Measurements from ENCODE around the gene PRUNE2. TPM values are rescaled to one million over a fixed set of nuclear protein-coding genes. Genes with fewer than 3 reads are reported as not detected.

PRUNE2 gene
- total and polyA plus RNA-seq, 2 of the 8 experiments (the other 6 are each of a cell fraction or from before 2014, with no cell fraction given), result 5.5 to 13.3 TPM

- Histone ChIP-seq H2BK12ac (ENCODE audit: low read depth, low read length) (no peak overlapping the region), H2BK20ac (ENCODE audit: low read length) (no peak overlapping the region), H3K23me2 (ENCODE audit: low read depth, low read length) (no peaks in the 10 kb centered on the region), H3K27me3 (replicated peaks in 1 of 4; ENCODE audit: control insufficient read depth in 3 of 4, extremely low read depth in 1 of 4, insufficient read depth in 3 of 4, low read length in 3 of 4) (no peaks in the 10 kb centered on the region), H3K36me3 (ENCODE audit: control insufficient read depth in 2 of 4, insufficient read depth in 4 of 4, low read length in 3 of 4) (no peaks in the 10 kb centered on the region), H3K14ac (ENCODE audit: insufficient read length) (no peak overlapping the region), H4K5ac (ENCODE audit: insufficient read length, low read depth, low read length) (no peak overlapping the region), H3K4me2 (ENCODE audit: insufficient read depth in 1 of 2, low read depth in 2 of 2, low read length in 2 of 2) (no peak overlapping the region), H2BK120ac (replicated peaks; ENCODE audit: low read depth, low read length) (no peak overlapping the region), H4K20me1 (replicated peaks in 1 of 2; ENCODE audit: control insufficient read depth in 1 of 2, insufficient read depth in 2 of 2, low read length in 2 of 2) (no peaks in the 10 kb centered on the region), H3K23ac (ENCODE audit: insufficient read length) (no peak overlapping the region), H3K56ac (replicated peaks; ENCODE audit: insufficient read length, low read depth, low read length) (no peak overlapping the region), H3K9me3 (ENCODE audit: insufficient read depth in 2 of 2, low read depth in 1 of 2, low read length in 1 of 2) (no peaks in the 10 kb centered on the region), H3K9ac (replicated peaks in 1 of 4; ENCODE audit: extremely low read depth in 1 of 4, low read depth in 3 of 4, low read length in 3 of 4) (no peak overlapping the region), H3K27ac (ENCODE audit: low read depth, low read length) (no peak overlapping the region), H4K8ac (ENCODE audit: extremely low read depth, insufficient read depth, low read length) (no peak overlapping the region), H4K91ac (replicated peaks; ENCODE audit: insufficient read length, low read length) (no peak overlapping the region), H2BK15ac (ENCODE audit: low read length) (no peak overlapping the region), H3K79me2 (ENCODE audit: control insufficient read depth in 1 of 2, insufficient read depth in 2 of 2, low read length in 2 of 2) (no peaks in the 10 kb centered on the region), H2AK5ac (ENCODE audit: low read depth, low read length) (no peak overlapping the region), H2AFZ (ENCODE audit: low read length) (no peak overlapping the region), H2BK5ac (ENCODE audit: low read depth, low read length) (no peak overlapping the region), H3K79me1 (ENCODE audit: low read depth, low read length) (no peaks in the 10 kb centered on the region), H3K18ac (ENCODE audit: extremely low read depth, low read length) (no peak overlapping the region), H3K4ac (replicated peaks; ENCODE audit: insufficient read length, low read depth, low read length) (no peak overlapping the region), H3K4me1 (replicated peaks in 1 of 4; ENCODE audit: control insufficient read depth in 3 of 4, insufficient read depth in 4 of 4, low read length in 3 of 4) (no peaks in the 10 kb centered on the region), H3K4me3 (ENCODE audit: extremely low read depth in 1 of 4, insufficient read depth in 2 of 4, low read depth in 3 of 4, low read length in 4 of 4) (no peak overlapping the region)
- ChIA-PET CTCF (ENCODE audit: partially characterized antibody) (interaction anchor here (0.6 to 1.1 kb wide), 5 partner anchors 10 to 262 kb away, joined by 3 to 4 read pairs (median 3); no protein-coding TSS in a partner anchor), POLR2A (ENCODE audit: partially characterized antibody) (interaction anchor here (1.6 kb wide), 1 partner anchor 9 kb away, joined by 3 read pairs; no protein-coding TSS in a partner anchor)
- FAIRE-seq (no peak), DNase-seq (ENCODE audit: low read depth in 1 of 2, low spot score in 2 of 2) (no peak)
- WGBS, 2 experiments (ENCODE audit: extremely low coverage in 1 of 2, insufficient coverage in 1 of 2, insufficient read length in 1 of 2, insufficient replicate concordance in 2 of 2, low coverage in 1 of 2, low lambda C conversion rate in 2 of 2, missing lambda C conversion rate in 1 of 2), result 89% methylated on average over 2 of the region's 2 CpGs; no CpG with 5 or more reads in 1 of the 2 experiments
- TF ChIP-seq HDAC6 (IDR thresholded peaks at IDR 0.05; ENCODE audit: low read depth, low read length), result no peak
Measured at GRCh38 chr9:76681556-76681955, 224.4 kb downstream of the PRUNE2 start.

Data from H1 (cell line).